Ascending aorta (tissue), 2 donors: ENCODE results near the gene CYB5B. TPM values are rescaled to one million over a fixed set of nuclear protein-coding genes. Genes with fewer than 3 reads are reported as not detected.

Experiments used
- DNase-seq, 2 donors: peaks; one replicate each; pipeline ENCODE4 v3.0.0-alpha.2; 2019; ENCODE audit warnings: low spot score in 2 of 2
- H3K27ac ChIP-seq, 2 donors: fragments of 200-600 bp; sonication (generic); one replicate each; pipeline ENCODE4 v1.5.1; 2016 to 2017; ENCODE audit warnings: mild to moderate bottlenecking in 1 of 2
- H3K27me3 ChIP-seq: fragments of 200-600 bp; sonication (generic); one replicate; pipeline ENCODE4 v1.5.1; 2017
- H3K36me3 ChIP-seq, 2 donors: fragments of 200-600 bp; sonication (generic); one replicate each; pipeline ENCODE4 v1.5.1; 2016
- H3K4me1 ChIP-seq, 2 donors: fragments of 200-600 bp; sonication (generic); one replicate each; pipeline ENCODE4 v1.5.1; 2016 to 2017; ENCODE audit warnings: mild to moderate bottlenecking in 1 of 2
- H3K4me3 ChIP-seq, 2 donors: fragments of 200-600 bp; sonication (generic); one replicate each; pipeline ENCODE4 v1.5.1; 2016 to 2017; ENCODE audit warnings: mild to moderate bottlenecking in 1 of 2
- H3K9me3 ChIP-seq, 2 donors: fragments of 200-600 bp; sonication (generic); one replicate each; pipeline ENCODE4 v1.5.1; 2016
- CTCF ChIP-seq, 3 experiments: fragments of 200-600 bp in 2 of 3; fragments of 450-650 bp in 1 of 3; sonication (generic) in 2 of 3; IDR thresholded peaks; one replicate each; pipeline ENCODE4 v1.5.1; 2016 to 2019; ENCODE audit warnings: antibody characterized with exemption in 3 of 3, mild to moderate bottlenecking in 1 of 3, moderate library complexity in 1 of 3
- intact Hi-C: fragments of 100-400 bp; cut with DNase I; formaldehyde crosslinking; loops from one replicate; pipeline ENCODE4 v1.15.1; 2023
- total RNA-seq: library from RNA; depleted of rRNA; stranded (reverse); fragments of >200 nt; gene quantifications from one replicate; pipeline ENCODE4 v1.1.0, GENCODE V29; 2016

CYB5B gene
- total RNA-seq, 1 donor from 2014 or later: 19.2 TPM

GRCh38 chr16:69494991-69495392 lies 70.6 kb downstream of the CYB5B start:
- Histone ChIP-seq H3K4me3 (no peak overlapping the region), H3K36me3 (no peaks in the 10 kb centered on the region), H3K4me1 (no peaks in the 10 kb centered on the region), H3K9me3 (no peaks in the 10 kb centered on the region), H3K27ac (no peak overlapping the region), H3K27me3 (no peaks in the 10 kb centered on the region)
- intact Hi-C loops: no loop called here
- DNase-seq: no peak
- TF ChIP-seq CTCF (IDR thresholded peaks at IDR 0.05): no peak

GRCh38 chr16:69495821-69496220 lies 71.4 kb downstream of the CYB5B start:
- Histone ChIP-seq H3K4me1 (no peaks in the 10 kb centered on the region), H3K9me3 (no peaks in the 10 kb centered on the region), H3K27me3 (no peaks in the 10 kb centered on the region), H3K27ac (no peak overlapping the region), H3K4me3 (no peak overlapping the region), H3K36me3 (no peaks in the 10 kb centered on the region)
- intact Hi-C loops: no loop called here
- DNase-seq: no peak
- no peak for TF ChIP-seq CTCF (IDR thresholded peaks at IDR 0.05)

- no peak for DNase-seq
- Histone ChIP-seq H3K9me3 (no peaks in the 10 kb centered on the region), H3K36me3 (no peaks in the 10 kb centered on the region), H3K27ac (no peak overlapping the region), H3K4me3 (no peak overlapping the region), H3K4me1 (no peaks in the 10 kb centered on the region), H3K27me3 (no peaks in the 10 kb centered on the region)
- TF ChIP-seq CTCF (IDR thresholded peaks at IDR 0.05): no peak
- intact Hi-C loops: no loop called here
These were observed 72.0 kb downstream of the CYB5B start for GRCh38 chr16:69496376-69496775.

- DNase-seq: no peak
- no peaks in the 10 kb centered on the region for H3K27me3 ChIP-seq
- H3K9me3 ChIP-seq: no peaks in the 10 kb centered on the region
- intact Hi-C loops: no loop called here
- no peak overlapping the region for H3K27ac ChIP-seq
- H3K36me3 ChIP-seq: no peaks in the 10 kb centered on the region
- no peaks in the 10 kb centered on the region for H3K4me1 ChIP-seq
- no peak for TF ChIP-seq CTCF (IDR thresholded peaks at IDR 0.05)
- no peak overlapping the region for H3K4me3 ChIP-seq
These were observed 72.5 kb downstream of the CYB5B start for GRCh38 chr16:69496896-69497295.

GRCh38 chr16:69497876-69498596 lies 73.6 kb downstream of the CYB5B start:
- TF ChIP-seq CTCF (IDR thresholded peaks at IDR 0.05): no peak
- H3K36me3 ChIP-seq: no peaks in the 10 kb centered on the region
- no peak overlapping the region for H3K27ac ChIP-seq
- no peaks in the 10 kb centered on the region for H3K27me3 ChIP-seq
- H3K4me3 ChIP-seq: no peak overlapping the region
- no peaks in the 10 kb centered on the region for H3K4me1 ChIP-seq
- H3K9me3 ChIP-seq: no peaks in the 10 kb centered on the region
- DNase-seq: no peak
- intact Hi-C loops: no loop called here

GRCh38 chr16:69498926-69499325 lies 74.5 kb downstream of the CYB5B start:
- Histone ChIP-seq H3K4me1 (no peaks in the 10 kb centered on the region), H3K4me3 (no peak overlapping the region), H3K27me3 (no peaks in the 10 kb centered on the region), H3K27ac (no peak overlapping the region), H3K36me3 (no peaks in the 10 kb centered on the region), H3K9me3 (no peaks in the 10 kb centered on the region)
- intact Hi-C loops: no loop called here
- DNase-seq: no peak
- TF ChIP-seq CTCF (IDR thresholded peaks at IDR 0.05): no peak
